Muscle of leg (tissue), 11 donors: ENCODE measurements around the gene NAA10. TPM values are rescaled to one million over a fixed set of nuclear protein-coding genes. Genes with fewer than 3 reads are reported as not detected.

Experiments used
- DNase-seq: peaks from one replicate; pipeline ENCODE4 v3.0.0; 2013
- H3K27ac ChIP-seq: one replicate; pipeline ENCODE4 v1.5.1; 2013; ENCODE audit warnings: mild to moderate bottlenecking, low read length, control low read depth
- H3K27me3 ChIP-seq: one replicate; pipeline ENCODE4 v1.6.1; 2013; ENCODE audit warnings: low read length; ENCODE audit not compliant: control insufficient read depth, insufficient read depth
- H3K36me3 ChIP-seq: one replicate; pipeline ENCODE4 v1.6.1; 2013; ENCODE audit warnings: low read length; ENCODE audit not compliant: control insufficient read depth, insufficient read depth
- H3K4me1 ChIP-seq: one replicate; pipeline ENCODE4 v1.6.1; 2013; ENCODE audit warnings: low read length; ENCODE audit not compliant: control insufficient read depth, insufficient read depth
- H3K4me3 ChIP-seq: one replicate; pipeline ENCODE4 v1.5.1; 2013; ENCODE audit warnings: low read length, control low read depth
- H3K9me3 ChIP-seq: replicated peaks from 2 replicates; pipeline ENCODE4 v1.6.1; 2013; ENCODE audit warnings: low read depth, low read length; ENCODE audit not compliant: control insufficient read depth
- WGBS: methylation state at CpG from one replicate; pipeline ENCODE4 v1.1.5; 2013; ENCODE audit warnings: missing lambda C conversion rate; ENCODE audit not compliant: insufficient coverage; 5-methylcytosine and 5-hydroxymethylcytosine counted together
- polyA plus RNA-seq, 8 donors: library from polyadenylated mRNA; unstranded; fragments of 120-200 nt; gene quantifications; one replicate each; pipeline versions ENCODE4 v1.2.1 to v1.2.3, GENCODE V29; 2013; ENCODE audit warnings: inconsistent platforms in 1 of 8, low replicate concordance in 1 of 8; ENCODE audit not compliant: insufficient read length in 8 of 8, insufficient read depth in 1 of 8
- total RNA-seq: library from RNA; stranded (reverse); fragments of 120-200 nt; gene quantifications from one replicate; pipeline ENCODE4 v1.2.4, GENCODE V29; 2013

NAA10 gene
- total and polyA plus RNA-seq, 9 donors: 42.8 to 77.5 (median 63.3) TPM

DNA sequence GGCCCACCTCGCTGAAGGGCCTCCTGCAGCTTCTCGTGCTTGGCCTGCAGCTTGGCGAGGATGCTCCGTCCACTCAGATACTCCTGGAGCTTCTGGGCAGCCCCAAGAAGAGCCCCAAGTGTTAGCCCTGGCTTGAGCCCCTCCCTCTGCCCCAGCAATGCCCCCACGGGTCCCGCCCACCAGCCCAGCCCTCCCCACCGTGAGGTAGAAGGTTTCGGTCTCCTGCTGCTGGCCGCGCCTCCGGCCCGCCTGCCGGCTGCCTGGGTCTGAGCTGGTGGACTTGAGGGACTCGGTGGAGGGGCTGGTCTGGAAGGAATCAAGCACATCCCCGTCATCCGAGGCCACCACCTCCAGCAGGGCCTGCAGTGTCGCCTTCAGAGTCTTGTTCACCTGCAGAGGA lies 21.6 kb downstream of the NAA10 start:
- no peak overlapping the region for H3K4me3 ChIP-seq
- H3K27ac ChIP-seq: no peak overlapping the region
- no peak for DNase-seq
- peaks cover 4% of the 10 kb centered on the region for H3K36me3 ChIP-seq
- no peaks in the 10 kb centered on the region for H3K9me3 ChIP-seq
- no peaks in the 10 kb centered on the region for H3K4me1 ChIP-seq
- H3K27me3 ChIP-seq: peaks cover 45% of the 10 kb centered on the region
- 50% methylated on average over 9 of the region's 17 CpGs for WGBS

DNA sequence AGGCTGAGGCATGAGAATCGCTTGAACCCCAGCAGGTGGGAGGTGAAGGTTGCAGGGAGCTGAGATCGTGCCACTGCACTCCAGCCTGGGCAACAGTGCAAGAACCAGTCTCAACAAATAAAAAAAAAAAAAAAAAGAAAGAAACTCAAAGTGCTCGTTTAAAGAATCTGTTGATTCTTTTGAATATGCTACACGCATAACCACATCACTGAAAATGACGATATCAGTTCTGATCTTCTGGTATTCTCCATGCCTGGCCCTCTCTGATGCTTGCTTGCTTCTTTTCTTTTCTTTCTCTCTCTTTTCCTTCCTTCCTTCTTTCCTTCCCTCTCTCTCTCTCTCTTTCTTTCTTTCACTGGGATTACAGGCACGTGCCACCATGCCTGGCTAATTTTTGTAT lies 23.0 kb downstream of the NAA10 start:
- no peak overlapping the region for H3K27ac ChIP-seq
- no peak overlapping the region for H3K4me3 ChIP-seq
- H3K36me3 ChIP-seq: peaks cover 4% of the 10 kb centered on the region
- no peaks in the 10 kb centered on the region for H3K4me1 ChIP-seq
- no peak for DNase-seq
- WGBS: 90% methylated on average over 2 of the region's 6 CpGs
- peaks cover 39% of the 10 kb centered on the region for H3K27me3 ChIP-seq
- H3K9me3 ChIP-seq: no peaks in the 10 kb centered on the region

DNA sequence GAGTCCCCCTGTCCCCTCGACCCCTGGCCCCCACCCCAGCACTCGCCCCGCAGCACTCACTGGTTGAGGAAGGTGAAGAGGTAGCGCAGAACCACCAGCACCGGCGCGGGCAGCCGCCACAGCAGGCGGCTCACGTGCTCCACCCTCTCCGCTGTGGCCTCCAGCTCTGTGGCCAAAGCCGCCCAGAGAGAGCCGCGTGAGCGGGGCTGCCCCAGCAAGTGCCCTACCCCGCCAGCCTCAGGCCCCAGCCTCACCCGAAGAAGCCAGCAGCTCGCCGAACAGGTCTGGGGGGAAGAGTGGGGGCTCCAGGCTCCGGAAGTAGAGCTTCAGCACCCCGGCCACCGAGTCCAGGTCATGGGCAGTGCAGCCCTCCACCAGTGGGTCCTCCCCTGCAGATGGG lies 24.4 kb downstream of the NAA10 start:
- Histone ChIP-seq H3K36me3 (peaks cover 4% of the 10 kb centered on the region), H3K9me3 (no peaks in the 10 kb centered on the region), H3K27me3 (peaks cover 40% of the 10 kb centered on the region), H3K27ac (no peak overlapping the region), H3K4me3 (no peak overlapping the region), H3K4me1 (peaks cover 1% of the 10 kb centered on the region)
- 93% methylated on average over 16 of the region's 22 CpGs for WGBS
- DNase-seq: no peak

DNA sequence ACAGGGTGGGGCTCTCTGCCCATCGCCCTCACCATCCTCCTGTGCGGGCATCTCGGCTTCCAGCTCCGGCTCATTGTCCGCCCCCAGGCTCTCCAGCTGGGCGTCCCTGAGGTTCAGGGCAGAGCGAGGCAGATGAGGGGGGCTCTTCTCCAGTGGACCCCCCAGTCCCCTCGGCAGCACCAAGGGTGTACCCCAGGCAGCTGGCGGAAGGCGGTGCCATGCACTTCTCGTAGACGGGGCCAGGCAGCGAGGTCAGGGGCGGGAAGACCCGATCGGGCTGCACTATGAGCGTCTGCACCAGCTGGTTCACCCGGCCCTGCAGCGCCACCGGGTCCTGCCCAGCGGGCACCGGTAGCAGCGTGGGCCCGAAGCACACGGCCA lies 24.9 kb downstream of the NAA10 start:
- Histone ChIP-seq H3K9me3 (no peaks in the 10 kb centered on the region), H3K4me3 (no peak overlapping the region), H3K27ac (no peak overlapping the region), H3K4me1 (peaks cover 3% of the 10 kb centered on the region), H3K36me3 (peaks cover 4% of the 10 kb centered on the region), H3K27me3 (peaks cover 42% of the 10 kb centered on the region)
- no peak for DNase-seq
- WGBS: 97% methylated on average over 18 of the region's 25 CpGs

DNA sequence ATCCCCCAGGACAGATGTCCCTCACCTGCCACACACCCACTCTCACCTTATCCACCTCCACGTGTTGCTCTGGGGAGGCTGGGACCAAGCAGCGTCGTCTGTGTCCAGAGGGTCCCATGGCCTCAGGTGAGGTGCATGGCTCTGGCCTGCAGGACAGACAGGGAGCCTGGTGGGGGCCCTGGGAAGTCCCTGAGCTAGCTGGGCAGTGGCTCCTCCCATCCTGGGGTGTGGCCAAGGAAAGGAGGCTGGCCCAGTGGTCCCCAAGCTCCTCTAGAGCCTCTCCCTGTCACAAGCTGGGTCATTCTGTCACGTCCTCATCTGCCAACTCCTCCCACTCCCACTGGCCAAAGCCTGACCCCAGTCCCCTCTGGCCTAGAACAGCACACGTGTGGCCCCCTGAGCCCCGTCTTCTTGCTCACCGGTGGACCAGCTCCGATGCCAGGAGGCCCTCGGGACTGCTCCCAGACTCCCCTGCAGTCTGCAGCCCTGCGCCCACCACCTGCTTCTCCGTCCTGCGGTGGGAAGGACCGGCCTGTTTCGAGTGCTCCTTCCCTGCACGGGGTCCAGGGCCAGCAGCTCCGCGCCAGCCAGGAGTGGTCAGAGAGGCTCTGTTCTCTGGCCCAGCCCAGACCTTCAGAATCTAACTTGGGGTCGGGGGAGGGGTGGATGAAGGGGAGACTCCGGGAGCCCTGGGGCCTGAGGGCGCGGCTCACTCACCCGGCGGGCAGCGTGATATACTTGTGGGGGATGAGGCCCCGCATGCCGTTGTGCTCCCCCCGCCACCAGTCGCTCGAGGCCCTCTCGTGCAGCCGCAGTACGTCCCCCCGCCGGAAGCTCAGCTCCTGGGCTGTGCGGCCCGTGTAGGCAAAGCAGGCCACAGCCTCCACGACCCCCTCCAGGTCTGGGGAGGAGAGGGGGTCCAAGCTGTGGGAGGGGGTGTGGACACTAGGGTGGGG lies 25.5 kb downstream of the NAA10 start:
- H3K27me3 ChIP-seq: peaks cover 45% of the 10 kb centered on the region
- no peak for DNase-seq
- no peaks in the 10 kb centered on the region for H3K9me3 ChIP-seq
- peaks cover 6% of the 10 kb centered on the region for H3K4me1 ChIP-seq
- H3K27ac ChIP-seq: no peak overlapping the region
- 61% methylated on average over 21 of the region's 37 CpGs for WGBS
- no peak overlapping the region for H3K4me3 ChIP-seq
- peaks cover 4% of the 10 kb centered on the region for H3K36me3 ChIP-seq

DNA sequence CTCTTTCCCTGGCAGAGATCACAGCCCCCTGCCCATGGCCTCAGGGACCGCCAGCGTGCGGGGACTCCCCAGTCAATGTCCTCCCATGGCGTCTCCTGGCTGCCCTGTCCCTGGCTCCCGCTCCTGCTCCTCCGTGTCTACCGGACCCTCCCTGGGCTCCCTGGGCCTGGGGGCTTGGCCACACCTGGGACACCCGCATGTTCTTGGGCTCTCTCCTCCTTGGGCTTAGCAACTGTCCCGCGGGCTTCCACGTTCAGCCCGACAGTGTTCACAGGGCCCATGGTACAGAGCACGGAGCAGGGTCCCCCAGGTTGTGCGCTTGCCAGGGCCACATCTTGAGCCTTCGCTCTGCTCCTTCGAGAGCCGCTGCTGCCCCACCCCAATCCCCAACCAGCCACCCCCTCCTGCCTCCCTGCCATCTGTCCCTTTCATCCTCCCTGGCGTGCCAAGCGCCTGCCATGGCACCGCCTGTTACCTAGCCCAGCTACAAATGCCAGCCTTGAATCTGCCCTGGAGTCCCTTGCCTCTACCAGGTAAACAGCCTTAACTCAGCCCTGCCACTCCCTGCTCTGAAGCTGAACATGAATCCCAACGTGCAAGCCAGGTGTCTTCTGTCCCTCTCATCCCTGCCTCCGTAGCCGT lies 26.5 kb downstream of the NAA10 start:
- Histone ChIP-seq H3K36me3 (peaks cover 4% of the 10 kb centered on the region), H3K9me3 (no peaks in the 10 kb centered on the region), H3K4me1 (peaks cover 14% of the 10 kb centered on the region), H3K27me3 (peaks cover 39% of the 10 kb centered on the region), H3K4me3 (no peak overlapping the region), H3K27ac (no peak overlapping the region)
- DNase-seq: no peak
- 89% methylated on average over 23 of the region's 23 CpGs for WGBS

DNA sequence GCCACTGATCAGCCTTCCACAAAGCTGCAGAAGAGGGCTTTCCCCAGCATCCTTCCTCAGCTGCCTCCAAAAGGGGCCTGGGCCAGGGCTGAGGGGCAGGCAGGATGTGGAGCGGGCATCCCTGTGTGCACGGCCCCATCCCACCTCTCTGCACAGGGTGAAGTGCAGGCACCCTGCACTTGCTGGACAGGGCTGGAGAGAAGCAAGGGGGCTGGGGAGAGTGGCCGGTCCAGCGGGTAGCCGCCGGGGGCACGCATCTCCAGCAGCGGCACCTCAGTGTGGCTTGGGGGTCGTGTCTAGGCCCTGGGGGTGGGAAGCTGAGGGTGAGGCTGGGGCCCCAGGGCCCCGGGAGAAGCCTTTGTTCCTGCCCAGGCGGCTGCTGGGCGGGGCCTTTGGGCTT lies 27.4 kb downstream of the NAA10 start:
- Histone ChIP-seq H3K9me3 (no peaks in the 10 kb centered on the region), H3K4me3 (no peak overlapping the region)
- 83% methylated on average over 9 of the region's 12 CpGs for WGBS

DNA sequence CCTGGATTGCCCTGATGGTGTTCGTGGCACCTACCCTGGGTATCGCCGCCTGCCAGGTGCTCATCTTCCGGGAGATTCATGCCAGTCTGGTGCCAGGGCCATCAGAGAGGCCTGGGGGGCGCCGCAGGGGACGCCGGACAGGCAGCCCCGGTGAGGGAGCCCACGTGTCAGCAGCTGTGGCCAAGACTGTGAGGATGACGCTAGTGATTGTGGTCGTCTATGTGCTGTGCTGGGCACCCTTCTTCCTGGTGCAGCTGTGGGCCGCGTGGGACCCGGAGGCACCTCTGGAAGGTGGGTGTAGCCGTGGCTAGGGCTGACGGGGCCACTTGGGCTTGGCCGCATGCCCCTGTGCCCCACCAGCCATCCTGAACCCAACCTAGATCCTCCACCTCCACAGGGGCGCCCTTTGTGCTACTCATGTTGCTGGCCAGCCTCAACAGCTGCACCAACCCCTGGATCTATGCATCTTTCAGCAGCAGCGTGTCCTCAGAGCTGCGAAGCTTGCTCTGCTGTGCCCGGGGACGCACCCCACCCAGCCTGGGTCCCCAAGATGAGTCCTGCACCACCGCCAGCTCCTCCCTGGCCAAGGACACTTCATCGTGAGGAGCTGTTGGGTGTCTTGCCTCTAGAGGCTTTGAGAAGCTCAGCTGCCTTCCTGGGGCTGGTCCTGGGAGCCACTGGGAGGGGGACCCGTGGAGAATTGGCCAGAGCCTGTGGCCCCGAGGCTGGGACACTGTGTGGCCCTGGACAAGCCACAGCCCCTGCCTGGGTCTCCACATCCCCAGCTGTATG lies 28.5 kb downstream of the NAA10 start:
- H3K36me3 ChIP-seq: peaks cover 4% of the 10 kb centered on the region
- peaks cover 36% of the 10 kb centered on the region for H3K27me3 ChIP-seq
- H3K4me1 ChIP-seq: peaks cover 31% of the 10 kb centered on the region
- WGBS: 79% methylated on average over 27 of the region's 27 CpGs
- no peak overlapping the region for H3K4me3 ChIP-seq
- no peak overlapping the region for H3K27ac ChIP-seq
- no peak for DNase-seq
- no peaks in the 10 kb centered on the region for H3K9me3 ChIP-seq

More for the DNA sequence above, 27.4 kb downstream of the NAA10 start:
- no peak for DNase-seq
- no peak overlapping the region for H3K27ac ChIP-seq
- H3K36me3 ChIP-seq: peaks cover 4% of the 10 kb centered on the region
- H3K27me3 ChIP-seq: peaks cover 32% of the 10 kb centered on the region
- peaks cover 20% of the 10 kb centered on the region for H3K4me1 ChIP-seq

DNA sequence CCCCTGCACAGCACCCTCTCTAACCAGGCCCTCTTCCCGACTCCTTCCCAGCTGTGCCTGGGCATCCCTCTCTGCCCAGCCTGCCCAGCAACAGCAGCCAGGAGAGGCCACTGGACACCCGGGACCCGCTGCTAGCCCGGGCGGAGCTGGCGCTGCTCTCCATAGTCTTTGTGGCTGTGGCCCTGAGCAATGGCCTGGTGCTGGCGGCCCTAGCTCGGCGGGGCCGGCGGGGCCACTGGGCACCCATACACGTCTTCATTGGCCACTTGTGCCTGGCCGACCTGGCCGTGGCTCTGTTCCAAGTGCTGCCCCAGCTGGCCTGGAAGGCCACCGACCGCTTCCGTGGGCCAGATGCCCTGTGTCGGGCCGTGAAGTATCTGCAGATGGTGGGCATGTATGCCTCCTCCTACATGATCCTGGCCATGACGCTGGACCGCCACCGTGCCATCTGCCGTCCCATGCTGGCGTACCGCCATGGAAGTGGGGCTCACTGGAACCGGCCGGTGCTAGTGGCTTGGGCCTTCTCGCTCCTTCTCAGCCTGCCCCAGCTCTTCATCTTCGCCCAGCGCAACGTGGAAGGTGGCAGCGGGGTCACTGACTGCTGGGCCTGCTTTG lies 29.2 kb downstream of the NAA10 start:
- Histone ChIP-seq H3K4me3 (no peak overlapping the region), H3K9me3 (no peaks in the 10 kb centered on the region), H3K27me3 (peaks cover 35% of the 10 kb centered on the region), H3K4me1 (peaks cover 37% of the 10 kb centered on the region), H3K27ac (no peak overlapping the region), H3K36me3 (peaks cover 4% of the 10 kb centered on the region)
- no peak for DNase-seq
- 97% methylated on average over 31 of the region's 32 CpGs for WGBS
